ENCODE measurements around the gene OR52N1. TPM values are rescaled to one million over a fixed set of nuclear protein-coding genes. Genes with fewer than 3 reads are reported as not detected.

OR52N1 gene
- total RNA-seq, 1 donor from 2014 or later, result not detected

- TF ChIP-seq CTCF (IDR thresholded peaks at IDR 0.05; ENCODE audit: unreplicated experiment), result no peak
Observed at GRCh38 chr11:5753943-5754342, 37.1 kb downstream of the OR52N1 start, which contains the start of gene OR52N4. Gene OR52N4 (plus strand): TSS chr11:5754243. CDS start chr11:5754741, 498 bp downstream.

GRCh38 chr11:5749836-5750235 lies 41.2 kb downstream of the OR52N1 start:
- H3K27ac Mint-ChIP-seq, result no peak overlapping the region
- no peaks in the 10 kb centered on the region for H3K36me3 Mint-ChIP-seq (ENCODE audit: insufficient read depth)
- no peaks in the 10 kb centered on the region for H3K4me1 Mint-ChIP-seq (ENCODE audit: low read depth)
- no peak for DNase-seq (ENCODE audit: low spot score, unreplicated experiment)
- no peaks in the 10 kb centered on the region for H3K27me3 Mint-ChIP-seq
- no peaks in the 10 kb centered on the region for H3K9me3 Mint-ChIP-seq (ENCODE audit: low read depth)
- no peak overlapping the region for H3K4me3 Mint-ChIP-seq (ENCODE audit: low read depth)
- TF ChIP-seq CTCF (IDR thresholded peaks at IDR 0.05; ENCODE audit: unreplicated experiment), result no peak

More at GRCh38 chr11:5753943-5754342, 37.1 kb downstream of the OR52N1 start, which contains the start of gene OR52N4:
- no peak for DNase-seq (ENCODE audit: low spot score, unreplicated experiment)
- Mint-ChIP-seq H3K4me1 (ENCODE audit: low read depth) (peaks cover 3% of the 10 kb centered on the region), H3K27me3 (no peaks in the 10 kb centered on the region), H3K4me3 (ENCODE audit: low read depth) (no peak within 1 kb of the TSS), H3K9me3 (ENCODE audit: low read depth) (no peaks in the 10 kb centered on the region), H3K27ac (no peak within 1 kb of the TSS), H3K36me3 (ENCODE audit: insufficient read depth) (no peaks in the 10 kb centered on the region)

GRCh38 chr11:5746614-5747013 lies 44.5 kb downstream of the OR52N1 start:
- no peaks in the 10 kb centered on the region for H3K4me1 Mint-ChIP-seq (ENCODE audit: low read depth)
- H3K27me3 Mint-ChIP-seq, result no peaks in the 10 kb centered on the region
- no peak overlapping the region for H3K4me3 Mint-ChIP-seq (ENCODE audit: low read depth)
- TF ChIP-seq CTCF (IDR thresholded peaks at IDR 0.05; ENCODE audit: unreplicated experiment), result no peak
- no peak overlapping the region for H3K27ac Mint-ChIP-seq
- H3K9me3 Mint-ChIP-seq (ENCODE audit: low read depth), result no peaks in the 10 kb centered on the region
- no peaks in the 10 kb centered on the region for H3K36me3 Mint-ChIP-seq (ENCODE audit: insufficient read depth)
- DNase-seq (ENCODE audit: low spot score, unreplicated experiment), result no peak

GRCh38 chr11:5738431-5738830 lies 52.6 kb downstream of the OR52N1 start:
- DNase-seq (ENCODE audit: low spot score, unreplicated experiment), result no peak
- no peaks in the 10 kb centered on the region for H3K9me3 Mint-ChIP-seq (ENCODE audit: low read depth)
- TF ChIP-seq CTCF (IDR thresholded peaks at IDR 0.05; ENCODE audit: unreplicated experiment), result no peak
- H3K4me3 Mint-ChIP-seq (ENCODE audit: low read depth), result no peak overlapping the region
- no peaks in the 10 kb centered on the region for H3K36me3 Mint-ChIP-seq (ENCODE audit: insufficient read depth)
- H3K27me3 Mint-ChIP-seq, result no peaks in the 10 kb centered on the region
- no peaks in the 10 kb centered on the region for H3K4me1 Mint-ChIP-seq (ENCODE audit: low read depth)
- H3K27ac Mint-ChIP-seq, result no peak overlapping the region

- no peak for TF ChIP-seq CTCF (IDR thresholded peaks at IDR 0.05; ENCODE audit: unreplicated experiment)
- no peak for DNase-seq (ENCODE audit: low spot score, unreplicated experiment)
- no peaks in the 10 kb centered on the region for H3K27me3 Mint-ChIP-seq
- H3K4me3 Mint-ChIP-seq (ENCODE audit: low read depth), result no peak overlapping the region
- no peaks in the 10 kb centered on the region for H3K4me1 Mint-ChIP-seq (ENCODE audit: low read depth)
- no peaks in the 10 kb centered on the region for H3K9me3 Mint-ChIP-seq (ENCODE audit: low read depth)
- no peaks in the 10 kb centered on the region for H3K36me3 Mint-ChIP-seq (ENCODE audit: insufficient read depth)
- H3K27ac Mint-ChIP-seq, result no peak overlapping the region
Observed at GRCh38 chr11:5737670-5738392, 53.2 kb downstream of the OR52N1 start.
